Fibroblast of mammary gland (primary cell): ENCODE measurements around the gene LRRC46.

Experiments
- DNase-seq: peaks from one replicate; pipeline ENCODE4 v3.0.0-alpha.2; 2010; ENCODE audit warnings: low read depth
- H3K4me3 ChIP-seq: 2 replicates; pipeline ENCODE4 v1.5.1; 2011; ENCODE audit warnings: low read depth, mild to moderate bottlenecking, low read length, moderate library complexity; ENCODE audit not compliant: control insufficient read depth
- TF ChIP-seq, protein P1 (sequence below): conservative IDR thresholded peaks from 2 replicates; pipeline ENCODE4 v1.5.1; 2011; ENCODE audit warnings: low read depth, low read length, inconsistent platforms; ENCODE audit not compliant: control insufficient read depth, insufficient read depth

LRRC46 gene

GRCh38 chr17:47803751-47804150 is 27.7 kb upstream of the LRRC46 start:
- no peak for DNase-seq
- TF ChIP-seq, protein P1, sequence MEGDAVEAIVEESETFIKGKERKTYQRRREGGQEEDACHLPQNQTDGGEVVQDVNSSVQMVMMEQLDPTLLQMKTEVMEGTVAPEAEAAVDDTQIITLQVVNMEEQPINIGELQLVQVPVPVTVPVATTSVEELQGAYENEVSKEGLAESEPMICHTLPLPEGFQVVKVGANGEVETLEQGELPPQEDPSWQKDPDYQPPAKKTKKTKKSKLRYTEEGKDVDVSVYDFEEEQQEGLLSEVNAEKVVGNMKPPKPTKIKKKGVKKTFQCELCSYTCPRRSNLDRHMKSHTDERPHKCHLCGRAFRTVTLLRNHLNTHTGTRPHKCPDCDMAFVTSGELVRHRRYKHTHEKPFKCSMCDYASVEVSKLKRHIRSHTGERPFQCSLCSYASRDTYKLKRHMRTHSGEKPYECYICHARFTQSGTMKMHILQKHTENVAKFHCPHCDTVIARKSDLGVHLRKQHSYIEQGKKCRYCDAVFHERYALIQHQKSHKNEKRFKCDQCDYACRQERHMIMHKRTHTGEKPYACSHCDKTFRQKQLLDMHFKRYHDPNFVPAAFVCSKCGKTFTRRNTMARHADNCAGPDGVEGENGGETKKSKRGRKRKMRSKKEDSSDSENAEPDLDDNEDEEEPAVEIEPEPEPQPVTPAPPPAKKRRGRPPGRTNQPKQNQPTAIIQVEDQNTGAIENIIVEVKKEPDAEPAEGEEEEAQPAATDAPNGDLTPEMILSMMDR, result no peak
- no peak overlapping the region for H3K4me3 ChIP-seq

GRCh38 chr17:47804461-47804860 is 27.0 kb upstream of the LRRC46 start:
- TF ChIP-seq, protein P1, result no peak
- no peak for DNase-seq

GRCh38 chr17:47806026-47806912 is 25.2 kb upstream of the LRRC46 start:
- H3K4me3 ChIP-seq, result no peak overlapping the region
- TF ChIP-seq, protein P1, result no peak
- DNase-seq, result no peak

More at GRCh38 chr17:47804461-47804860, 27.0 kb upstream of the LRRC46 start:
- H3K4me3 ChIP-seq, result no peak overlapping the region

DNA sequence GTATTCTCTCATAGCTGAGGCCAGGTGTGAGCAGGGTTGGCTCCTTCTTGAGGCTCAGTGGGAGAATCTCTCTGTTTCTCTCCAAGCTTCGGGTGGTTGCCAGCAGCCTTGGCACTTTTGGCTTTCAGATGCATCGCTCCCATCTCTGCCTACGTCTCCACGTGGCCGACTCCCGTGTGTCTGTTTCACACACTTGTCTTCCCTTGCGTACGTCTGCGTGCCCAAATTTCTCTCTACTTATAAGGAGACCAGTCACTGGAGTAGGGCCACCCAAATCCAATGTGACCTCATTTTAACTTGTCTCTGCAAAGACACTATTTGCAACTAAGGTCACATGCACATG is 24.6 kb upstream of the LRRC46 start:
- no peak for DNase-seq
- H3K4me3 ChIP-seq, result no peak overlapping the region
- TF ChIP-seq, protein P1, result no peak

DNA sequence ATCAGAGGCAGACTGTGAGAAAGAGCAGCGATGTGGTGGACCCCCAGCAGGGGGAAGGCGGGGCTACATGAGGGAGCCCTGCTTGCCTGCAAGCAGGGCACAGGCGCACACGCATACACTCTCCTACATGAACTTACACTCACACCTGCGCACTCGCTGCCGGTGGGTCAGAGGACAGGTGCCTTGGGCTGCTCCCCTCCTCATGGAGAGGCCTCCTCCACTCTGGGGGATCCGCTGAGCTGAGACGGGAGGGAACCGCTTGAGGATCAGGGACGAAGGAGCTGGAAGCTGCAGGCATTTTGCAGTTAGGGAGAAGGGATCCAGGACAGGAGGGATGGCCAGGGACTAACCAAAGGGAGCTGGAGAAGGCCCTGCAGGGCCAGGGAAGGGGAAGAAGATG is 24.0 kb upstream of the LRRC46 start:
- TF ChIP-seq, protein P1, result no peak
- no peak for DNase-seq
- no peak overlapping the region for H3K4me3 ChIP-seq

- TF ChIP-seq, protein P1, result no peak
- DNase-seq, result no peak
- no peak overlapping the region for H3K4me3 ChIP-seq
Measured at GRCh38 chr17:47808036-47808829, 23.2 kb upstream of the LRRC46 start.
